Esophagus muscularis mucosa (tissue), 4 donors: ENCODE data around the gene EGR2. TPM values are rescaled to one million over a fixed set of nuclear protein-coding genes. Genes with fewer than 3 reads are reported as not detected.

Experiments
- DNase-seq: peaks from one replicate; pipeline ENCODE4 v3.0.0-alpha.2; 2017; ENCODE audit errors: extremely low spot score
- H3K27ac ChIP-seq, 4 donors: fragments of 200-600 bp; sonication (generic); replicated peaks in 1 of 4; 1 replicate in 3 of 4; 2 replicates in 1 of 4; pipeline ENCODE4 v1.5.1; 2016 to 2019; ENCODE audit warnings: mild to moderate bottlenecking in 1 of 4
- H3K27me3 ChIP-seq, 4 donors: fragments of 200-600 bp; sonication (generic); one replicate each; pipeline versions ENCODE4 v1.5.1 to v1.6.0; 2016 to 2019
- H3K36me3 ChIP-seq, 4 donors: fragments of 200-600 bp; sonication (generic); one replicate each; pipeline ENCODE4 v1.5.1; 2016 to 2019
- H3K4me1 ChIP-seq, 4 donors: fragments of 200-600 bp; sonication (generic); one replicate each; pipeline ENCODE4 v1.5.1; 2016 to 2019
- H3K4me3 ChIP-seq, 4 donors: fragments of 200-600 bp; sonication (generic); 1 replicate in 2 of 4; 2 replicates in 2 of 4; pipeline ENCODE4 v1.5.1; 2016 to 2019; ENCODE audit warnings: mild to moderate bottlenecking in 4 of 4, moderate library complexity in 1 of 4
- H3K9me3 ChIP-seq, 4 donors: fragments of 200-600 bp; sonication (generic); 1 replicate in 3 of 4; 2 replicates in 1 of 4; pipeline ENCODE4 v1.5.1; 2016 to 2019
- CTCF ChIP-seq, 3 experiments: fragments of 200-600 bp in 2 of 3; fragments of 450-650 bp in 1 of 3; sonication (generic) in 2 of 3; IDR thresholded peaks; one replicate each; pipeline ENCODE4 v1.5.1; 2017 to 2019; ENCODE audit warnings: antibody characterized with exemption in 3 of 3, mild to moderate bottlenecking in 2 of 3, moderate library complexity in 1 of 3
- EP300 ChIP-seq: sonication (generic); formaldehyde crosslinking; IDR thresholded peaks from one replicate; pipeline ENCODE4 v1.6.1; 2017; ENCODE audit warnings: antibody characterized with exemption
- POLR2A ChIP-seq: fragments of 450-650 bp; IDR thresholded peaks from one replicate; pipeline ENCODE4 v1.6.1; 2017; ENCODE audit warnings: antibody characterized with exemption, moderate library complexity, mild to moderate bottlenecking, low read depth
- POLR2AphosphoS5 ChIP-seq, 2 donors: sonication (generic); formaldehyde crosslinking; IDR thresholded peaks; one replicate each; pipeline ENCODE4 v1.6.1; 2017; ENCODE audit warnings: antibody characterized with exemption in 2 of 2
- WGBS: methylation state at CpG from one replicate; pipeline ENCODE4 v1.1.5; 2018; 5-methylcytosine and 5-hydroxymethylcytosine counted together
- intact Hi-C: fragments of 100-400 bp; cut with DNase I; formaldehyde crosslinking; loops from one replicate; pipeline ENCODE4 v1.15.1; 2023
- total RNA-seq, 4 donors: library from RNA; depleted of rRNA; stranded (reverse); fragments of >200 nt; gene quantifications; one replicate each; pipeline versions ENCODE4 v1.1.0 to v1.2.1, GENCODE V29; 2016

EGR2 gene
- total RNA-seq, 4 donors from 2014 or later = 0.26 to 4.0 (median 1.5) TPM

DNA sequence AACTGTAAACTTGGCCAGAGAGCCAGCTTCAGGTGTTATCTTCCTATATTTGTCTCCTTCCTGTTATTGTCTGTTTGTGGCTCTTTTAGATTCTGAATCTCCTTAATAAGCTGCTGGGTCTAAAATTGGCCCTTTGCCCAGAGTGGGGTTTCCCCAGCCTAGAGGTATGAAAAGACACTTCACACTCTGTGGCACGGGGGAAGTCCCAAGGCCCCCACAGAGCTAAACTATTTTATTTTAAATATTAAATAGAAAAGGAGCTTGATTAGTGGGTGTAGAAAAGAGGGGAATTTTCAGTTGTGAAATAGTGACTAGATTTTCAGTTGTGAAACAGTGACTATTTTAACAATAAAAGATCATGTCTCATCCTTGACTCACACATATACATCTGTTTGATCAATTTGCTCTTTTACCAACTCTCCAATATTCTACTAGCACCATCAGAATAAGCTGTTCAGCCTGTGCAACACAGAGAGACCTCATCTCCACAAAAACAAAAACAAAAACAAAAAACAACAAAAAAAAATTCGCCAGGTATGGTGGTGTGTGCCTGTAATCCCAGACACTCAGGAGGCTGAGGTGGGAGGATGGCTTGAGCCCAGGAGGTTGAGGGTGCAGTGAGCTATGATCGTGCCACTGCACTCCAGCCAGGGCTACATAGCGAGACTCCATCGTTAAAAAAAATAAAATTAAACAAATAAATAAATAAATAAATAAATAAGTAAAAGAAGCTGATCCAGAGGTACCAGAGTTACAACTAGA is 36.5 kb downstream of the EGR2 start:
- TF ChIP-seq CTCF (IDR thresholded peaks at IDR 0.05) (no peak), POLR2AphosphoS5 (IDR thresholded peaks at IDR 0.05) (no peak), EP300 (no peak), POLR2A (no peak)
- Histone ChIP-seq H3K36me3 (no peaks in the 10 kb centered on the region), H3K27ac (no peak overlapping the region), H3K4me1 (no peaks in the 10 kb centered on the region), H3K4me3 (no peak overlapping the region), H3K9me3 (no peaks in the 10 kb centered on the region), H3K27me3 (peaks cover 0 to 13% (median 0%) of the 10 kb centered on the region in 4 donors)
- intact Hi-C loops = no loop called here
- WGBS = 80% methylated on average over 5 of the region's 5 CpGs
- no peak for DNase-seq

GRCh38 chr10:62778125-62778524 is 38.0 kb downstream of the EGR2 start:
- Histone ChIP-seq H3K27ac (no peak overlapping the region), H3K9me3 (no peaks in the 10 kb centered on the region), H3K36me3 (no peaks in the 10 kb centered on the region), H3K27me3 (peaks cover 0 to 16% (median 0%) of the 10 kb centered on the region in 4 donors), H3K4me3 (no peak overlapping the region), H3K4me1 (no peaks in the 10 kb centered on the region)
- no peak for DNase-seq
- TF ChIP-seq CTCF (IDR thresholded peaks at IDR 0.05) (no peak), POLR2AphosphoS5 (IDR thresholded peaks at IDR 0.05) (no peak), EP300 (no peak), POLR2A (no peak)
- intact Hi-C loops = no loop called here
- 93% methylated on average over 2 of the region's 2 CpGs for WGBS

DNA sequence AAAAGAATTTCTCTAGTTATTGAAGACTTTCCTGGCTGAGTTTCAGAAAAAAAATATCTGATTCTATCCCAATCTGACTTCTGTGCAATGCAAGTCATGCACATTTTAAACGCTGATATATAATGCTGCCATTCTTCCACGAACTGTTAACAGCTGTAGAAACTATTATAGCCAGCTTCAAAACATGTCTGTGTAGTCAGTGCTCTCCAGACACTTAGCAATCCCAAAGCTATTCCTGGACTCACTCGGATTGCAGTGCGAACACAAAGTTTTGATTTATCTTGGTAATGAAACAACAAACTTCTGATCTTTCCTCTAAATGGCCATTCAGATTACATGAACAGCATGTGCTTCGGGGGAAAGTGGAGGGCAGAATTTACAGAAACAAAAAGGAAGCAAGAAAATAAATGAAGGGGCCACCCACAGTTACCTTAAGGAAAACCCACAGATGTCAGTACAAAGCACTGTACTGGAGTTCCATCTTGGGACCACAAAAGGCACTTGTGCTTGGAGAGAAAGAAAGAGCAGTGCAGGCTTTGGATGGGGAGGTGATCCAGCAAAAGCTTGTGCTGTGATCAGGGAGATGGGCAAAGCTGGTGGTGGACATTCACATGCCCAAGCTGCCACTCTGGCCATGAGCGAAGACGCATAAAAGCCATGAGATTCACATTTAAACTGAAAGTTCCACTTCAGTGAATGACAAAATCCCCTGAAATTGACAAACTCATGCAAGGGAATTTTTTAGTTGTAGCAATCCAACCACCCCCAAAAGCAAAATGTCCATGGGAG is 43.8 kb downstream of the EGR2 start:
- TF ChIP-seq CTCF (IDR thresholded peaks at IDR 0.05) (no peak), POLR2AphosphoS5 (IDR thresholded peaks at IDR 0.05) (no peak), EP300 (no peak), POLR2A (no peak)
- Histone ChIP-seq H3K4me1 (peaks cover 4 to 16% (median 7%) of the 10 kb centered on the region in 4 donors), H3K4me3 (no peak overlapping the region), H3K36me3 (no peaks in the 10 kb centered on the region), H3K9me3 (no peaks in the 10 kb centered on the region), H3K27ac (no peak overlapping the region), H3K27me3 (peaks cover 0 to 16% (median 0%) of the 10 kb centered on the region in 4 donors)
- WGBS = 49% methylated on average over 7 of the region's 7 CpGs
- DNase-seq = no peak
- intact Hi-C loops = no loop called here

DNA sequence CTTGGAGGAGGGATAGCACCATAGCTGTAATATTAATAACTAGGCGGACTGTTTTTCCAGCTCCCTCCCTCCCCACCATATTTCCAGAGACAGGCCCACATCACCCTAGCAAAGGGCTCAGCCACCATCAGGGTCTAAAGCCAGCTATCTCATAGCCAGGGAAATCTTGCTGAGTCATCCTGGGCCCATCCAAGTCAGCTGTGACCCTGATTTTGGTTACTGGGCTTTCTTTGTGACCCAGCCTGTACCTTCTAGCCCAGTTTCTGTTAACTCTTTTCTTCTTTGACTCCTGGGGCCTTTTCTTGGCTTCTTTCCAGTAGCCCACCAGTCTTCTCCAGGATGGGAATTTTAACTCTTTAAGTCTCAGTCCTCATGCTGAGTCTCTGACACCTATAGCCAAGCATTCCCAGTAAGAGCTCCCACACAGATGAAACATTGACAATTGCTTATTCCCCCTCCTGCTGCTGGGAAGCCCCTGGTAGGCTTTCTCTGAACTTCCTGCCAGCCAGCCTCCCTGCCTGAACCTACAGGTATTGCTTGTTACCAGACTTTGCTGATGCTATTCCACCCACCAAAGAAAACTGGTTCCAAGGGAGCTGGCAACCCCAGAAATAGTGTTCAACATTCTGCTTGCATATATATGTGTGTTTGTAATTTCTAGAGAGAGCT is 46.5 kb downstream of the EGR2 start:
- Histone ChIP-seq H3K27me3 (peaks cover 0 to 3% (median 0%) of the 10 kb centered on the region in 4 donors), H3K4me1 (peaks cover 4 to 16% (median 7%) of the 10 kb centered on the region in 4 donors), H3K36me3 (no peaks in the 10 kb centered on the region), H3K27ac (no peak overlapping the region), H3K4me3 (no peak overlapping the region), H3K9me3 (no peaks in the 10 kb centered on the region)
- DNase-seq = no peak
- WGBS = 93% methylated on average over 1 of the region's 1 CpG
- TF ChIP-seq CTCF (IDR thresholded peaks at IDR 0.05) (no peak), POLR2AphosphoS5 (IDR thresholded peaks at IDR 0.05) (no peak), POLR2A (no peak), EP300 (no peak)
- intact Hi-C loops = no loop called here
